ENCODE data around the gene CCDC121.

- TF ChIP-seq POLR2A (IDR thresholded peaks at IDR 0.05) (no peak), POLR2AphosphoS5 (IDR thresholded peaks at IDR 0.05) (no peak), CTCF (IDR thresholded peaks at IDR 0.05) (no peak), EP300 (IDR thresholded peaks at IDR 0.05) (no peak)
Observed at GRCh38 chr2:27638709-27639108, 9.9 kb upstream of the CCDC121 start.
